ENCODE measurements around the gene GDPD4. TPM values are rescaled to one million over a fixed set of nuclear protein-coding genes. Genes with fewer than 3 reads are reported as not detected.

GDPD4 gene
- total RNA-seq, 4 donors from 2014 or later = not detected

- Histone ChIP-seq H3K36me3 (no peaks in the 10 kb centered on the region), H3K4me3 (no peak overlapping the region), H3K9me3 (no peaks in the 10 kb centered on the region), H3K4me1 (no peaks in the 10 kb centered on the region), H3K27me3 (no peaks in the 10 kb centered on the region), H3K27ac (replicated peaks in 1 of 4) (no peak overlapping the region)
- DNase-seq (ENCODE audit: extremely low spot score) = no peak
- TF ChIP-seq POLR2AphosphoS5 (IDR thresholded peaks at IDR 0.05) (no peak), CTCF (IDR thresholded peaks at IDR 0.05) (no peak), POLR2A (IDR thresholded peaks at IDR 0.05; ENCODE audit: low read depth) (no peak), EP300 (IDR thresholded peaks at IDR 0.05) (no peak)
- intact Hi-C loops (cut with DNase I) = no loop called here
Observed at GRCh38 chr11:77236901-77237300, 64.6 kb downstream of the GDPD4 start.

- WGBS = 95% methylated on average over 3 of the region's 3 CpGs
- peaks cover 0 to under 1% (median 0%) of the 10 kb centered on the region in 4 donors for H3K27me3 ChIP-seq
- H3K27ac ChIP-seq (replicated peaks in 1 of 4) = no peak overlapping the region
- intact Hi-C loops (cut with DNase I) = no loop called here
- TF ChIP-seq CTCF (IDR thresholded peaks at IDR 0.05) = no peak
- no peak for TF ChIP-seq POLR2AphosphoS5 (IDR thresholded peaks at IDR 0.05)
- TF ChIP-seq POLR2A (IDR thresholded peaks at IDR 0.05; ENCODE audit: low read depth) = no peak
- no peak for TF ChIP-seq EP300 (IDR thresholded peaks at IDR 0.05)
- H3K36me3 ChIP-seq = no peaks in the 10 kb centered on the region
- no peaks in the 10 kb centered on the region for H3K4me1 ChIP-seq
- no peaks in the 10 kb centered on the region for H3K9me3 ChIP-seq
- no peak for DNase-seq (ENCODE audit: extremely low spot score)
- H3K4me3 ChIP-seq = no peak overlapping the region
Observed at GRCh38 chr11:77233011-77233410, 68.5 kb downstream of the GDPD4 start.

- Histone ChIP-seq H3K4me3 (no peak overlapping the region), H3K4me1 (no peaks in the 10 kb centered on the region), H3K27me3 (peaks cover 0 to 6% (median 0%) of the 10 kb centered on the region in 4 donors), H3K9me3 (no peaks in the 10 kb centered on the region), H3K27ac (replicated peaks in 1 of 4) (no peak overlapping the region), H3K36me3 (no peaks in the 10 kb centered on the region)
- TF ChIP-seq POLR2A (IDR thresholded peaks at IDR 0.05; ENCODE audit: low read depth) (no peak), EP300 (IDR thresholded peaks at IDR 0.05) (no peak), CTCF (IDR thresholded peaks at IDR 0.05) (no peak), POLR2AphosphoS5 (IDR thresholded peaks at IDR 0.05) (no peak)
- no peak for DNase-seq (ENCODE audit: extremely low spot score)
- WGBS = 96% methylated on average over 4 of the region's 4 CpGs
- intact Hi-C loops (cut with DNase I) = no loop called here
Observed at GRCh38 chr11:77232242-77232641, 69.2 kb downstream of the GDPD4 start.

- Histone ChIP-seq H3K4me3 (no peak overlapping the region), H3K27ac (replicated peaks in 1 of 4) (no peak overlapping the region), H3K4me1 (no peaks in the 10 kb centered on the region), H3K27me3 (peaks cover 0 to 6% (median 0%) of the 10 kb centered on the region in 4 donors), H3K9me3 (no peaks in the 10 kb centered on the region), H3K36me3 (no peaks in the 10 kb centered on the region)
- TF ChIP-seq POLR2AphosphoS5 (IDR thresholded peaks at IDR 0.05) = no peak
- no peak for TF ChIP-seq POLR2A (IDR thresholded peaks at IDR 0.05; ENCODE audit: low read depth)
- no peak for TF ChIP-seq EP300 (IDR thresholded peaks at IDR 0.05)
- no peak for TF ChIP-seq CTCF (IDR thresholded peaks at IDR 0.05)
- intact Hi-C loops (cut with DNase I) = no loop called here
- no peak for DNase-seq (ENCODE audit: extremely low spot score)
- WGBS = 100% methylated on average over 1 of the region's 1 CpG
Observed at GRCh38 chr11:77231800-77232199, 69.7 kb downstream of the GDPD4 start.

GRCh38 chr11:77230878-77231605 is 70.4 kb downstream of the GDPD4 start:
- intact Hi-C loops (cut with DNase I) = no loop called here
- DNase-seq (ENCODE audit: extremely low spot score) = no peak
- H3K27ac ChIP-seq (replicated peaks in 1 of 4) = no peak overlapping the region
- TF ChIP-seq POLR2AphosphoS5 (IDR thresholded peaks at IDR 0.05) (no peak), POLR2A (IDR thresholded peaks at IDR 0.05; ENCODE audit: low read depth) (no peak), CTCF (IDR thresholded peaks at IDR 0.05) (no peak), EP300 (IDR thresholded peaks at IDR 0.05) (no peak)
- H3K36me3 ChIP-seq = no peaks in the 10 kb centered on the region
- WGBS = 92% methylated on average over 5 of the region's 5 CpGs
- no peaks in the 10 kb centered on the region for H3K4me1 ChIP-seq
- no peaks in the 10 kb centered on the region for H3K9me3 ChIP-seq
- H3K27me3 ChIP-seq = peaks cover 0 to 6% (median 0%) of the 10 kb centered on the region in 4 donors
- H3K4me3 ChIP-seq = no peak overlapping the region

Measured in esophagus muscularis mucosa (tissue), 4 donors.